Upper lobe of right lung (tissue), 1 donor: Measurements from ENCODE around the gene SURF6. TPM values are rescaled to one million over a fixed set of nuclear protein-coding genes. Genes with fewer than 3 reads are reported as not detected.

Experiments used
- ATAC-seq: fragments of 200-7000 bp; cut with Tn5 transposase; one replicate; pipeline ENCODE4 v1.9.1; 2020; ENCODE audit warnings: mild to moderate bottlenecking, moderate library complexity
- DNase-seq: peaks from one replicate; pipeline ENCODE4 v3.0.0-alpha.2; 2020
- H3K27ac ChIP-seq: fragments of 200-600 bp; one replicate; pipeline ENCODE4 v1.8.0; 2022
- H3K27me3 ChIP-seq: fragments of 200-600 bp; one replicate; pipeline ENCODE4 v1.8.0; 2022; ENCODE audit warnings: mild to moderate bottlenecking
- H3K36me3 ChIP-seq: fragments of 200-600 bp; one replicate; pipeline ENCODE4 v1.8.0; 2022
- H3K4me1 ChIP-seq: fragments of 200-600 bp; one replicate; pipeline ENCODE4 v1.8.0; 2022
- H3K4me3 ChIP-seq: fragments of 200-600 bp; one replicate; pipeline ENCODE4 v1.8.0; 2022; ENCODE audit warnings: mild to moderate bottlenecking
- H3K9me3 ChIP-seq: fragments of 200-600 bp; one replicate; pipeline ENCODE4 v1.8.0; 2022
- intact Hi-C: fragments of 100-400 bp; cut with DNase I; formaldehyde crosslinking; loops from one replicate; pipeline ENCODE4 v1.11.0; 2022
- total RNA-seq: library from RNA; stranded (reverse); fragmentation: NEBNext Ultra II Directional; extraction: Animal tissue kit (Norgen Biotek cat#: 25700); gene quantifications from one replicate; pipeline ENCODE4 v1.2.1, GENCODE V29; 2021
- TF ChIP-seq, protein P1 (sequence below): fragments of 200-600 bp; IDR thresholded peaks from one replicate; pipeline ENCODE4 v1.8.0; 2022; ENCODE audit warnings: antibody characterized with exemption
- donor health status: DM: no; HTN: yes; CAD: no; lungs with severe emphysema.

The SURF6 gene
- total RNA-seq, 1 donor from 2014 or later: 15.9 TPM

GRCh38 chr9:133370685-133371084 lies 34.7 kb upstream of the SURF6 start:
- peaks cover 66% of the 10 kb centered on the region for H3K4me1 ChIP-seq
- peak overlapping the region; percentile 55 for H3K27ac ChIP-seq
- intact Hi-C loops: no loop called here
- no peaks in the 10 kb centered on the region for H3K27me3 ChIP-seq
- H3K9me3 ChIP-seq: no peaks in the 10 kb centered on the region
- H3K36me3 ChIP-seq: peaks cover 31% of the 10 kb centered on the region
- no peak overlapping the region for H3K4me3 ChIP-seq
- TF ChIP-seq, protein P1, sequence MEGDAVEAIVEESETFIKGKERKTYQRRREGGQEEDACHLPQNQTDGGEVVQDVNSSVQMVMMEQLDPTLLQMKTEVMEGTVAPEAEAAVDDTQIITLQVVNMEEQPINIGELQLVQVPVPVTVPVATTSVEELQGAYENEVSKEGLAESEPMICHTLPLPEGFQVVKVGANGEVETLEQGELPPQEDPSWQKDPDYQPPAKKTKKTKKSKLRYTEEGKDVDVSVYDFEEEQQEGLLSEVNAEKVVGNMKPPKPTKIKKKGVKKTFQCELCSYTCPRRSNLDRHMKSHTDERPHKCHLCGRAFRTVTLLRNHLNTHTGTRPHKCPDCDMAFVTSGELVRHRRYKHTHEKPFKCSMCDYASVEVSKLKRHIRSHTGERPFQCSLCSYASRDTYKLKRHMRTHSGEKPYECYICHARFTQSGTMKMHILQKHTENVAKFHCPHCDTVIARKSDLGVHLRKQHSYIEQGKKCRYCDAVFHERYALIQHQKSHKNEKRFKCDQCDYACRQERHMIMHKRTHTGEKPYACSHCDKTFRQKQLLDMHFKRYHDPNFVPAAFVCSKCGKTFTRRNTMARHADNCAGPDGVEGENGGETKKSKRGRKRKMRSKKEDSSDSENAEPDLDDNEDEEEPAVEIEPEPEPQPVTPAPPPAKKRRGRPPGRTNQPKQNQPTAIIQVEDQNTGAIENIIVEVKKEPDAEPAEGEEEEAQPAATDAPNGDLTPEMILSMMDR: no peak
- DNase-seq (no peak), ATAC-seq (no peak)

GRCh38 chr9:133369933-133370332 lies 33.9 kb upstream of the SURF6 start:
- H3K36me3 ChIP-seq: peaks cover 39% of the 10 kb centered on the region
- H3K27ac ChIP-seq: peak overlapping the region; percentile 55
- DNase-seq (no peak), ATAC-seq (peak; percentile 21)
- no peaks in the 10 kb centered on the region for H3K9me3 ChIP-seq
- no peaks in the 10 kb centered on the region for H3K27me3 ChIP-seq
- TF ChIP-seq, protein P1: no peak
- peaks cover 66% of the 10 kb centered on the region for H3K4me1 ChIP-seq
- intact Hi-C loops: no loop called here
- no peak overlapping the region for H3K4me3 ChIP-seq

DNA sequence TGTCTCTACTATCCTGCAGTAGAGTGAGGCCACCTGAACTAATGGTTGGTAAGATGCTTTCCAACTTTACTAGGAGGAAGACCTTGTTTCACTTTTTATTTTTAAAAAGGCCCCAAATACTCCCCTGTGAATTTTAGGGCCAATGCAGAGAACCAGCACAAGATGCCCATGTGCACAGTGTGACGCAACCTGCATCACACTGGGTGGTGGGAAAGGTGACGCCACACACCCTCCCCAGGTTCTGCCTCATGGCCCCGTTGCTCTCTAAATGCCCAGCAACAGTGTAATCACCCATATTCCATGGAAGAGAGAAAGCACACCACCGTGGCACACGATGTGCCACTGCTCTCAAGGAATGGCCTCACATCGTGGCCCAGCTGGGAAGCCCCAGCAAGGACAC lies 33.4 kb upstream of the SURF6 start:
- intact Hi-C loops: no loop called here
- TF ChIP-seq, protein P1: no peak
- Histone ChIP-seq H3K4me1 (peaks cover 63% of the 10 kb centered on the region), H3K36me3 (peaks cover 44% of the 10 kb centered on the region), H3K27me3 (no peaks in the 10 kb centered on the region), H3K4me3 (no peak overlapping the region), H3K9me3 (no peaks in the 10 kb centered on the region), H3K27ac (peak overlapping the region; percentile 55)
- DNase-seq (no peak), ATAC-seq (no peak)

- ATAC-seq (no peak), DNase-seq (no peak)
- Histone ChIP-seq H3K4me3 (no peak overlapping the region), H3K27ac (no peak overlapping the region), H3K27me3 (no peaks in the 10 kb centered on the region), H3K9me3 (no peaks in the 10 kb centered on the region), H3K4me1 (peaks cover 55% of the 10 kb centered on the region), H3K36me3 (peaks cover 55% of the 10 kb centered on the region)
- TF ChIP-seq, protein P1: no peak
- intact Hi-C loops: no loop called here
These were observed 32.4 kb upstream of the SURF6 start for GRCh38 chr9:133368249-133368881.

DNA sequence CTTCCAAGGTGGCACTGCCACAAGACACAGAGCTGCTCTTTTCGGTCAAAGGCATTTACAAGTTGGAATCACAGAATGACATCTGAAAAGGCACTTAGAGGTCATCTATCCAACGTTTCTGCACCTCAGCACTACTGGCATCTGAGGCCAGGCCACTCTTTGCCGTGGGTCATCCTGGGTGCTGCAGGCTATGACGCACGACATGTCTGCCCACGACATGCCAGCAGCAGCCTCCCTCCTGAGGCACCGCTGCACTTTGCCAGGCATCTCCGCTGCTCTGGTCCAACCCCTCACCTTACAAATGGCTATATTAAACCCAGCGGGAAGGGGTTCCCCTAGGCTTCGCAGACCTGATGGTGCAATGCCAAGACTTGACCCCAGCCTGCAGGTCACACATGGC lies 31.8 kb upstream of the SURF6 start:
- peaks cover 60% of the 10 kb centered on the region for H3K36me3 ChIP-seq
- no peak overlapping the region for H3K4me3 ChIP-seq
- H3K9me3 ChIP-seq: no peaks in the 10 kb centered on the region
- ATAC-seq (no peak), DNase-seq (no peak)
- peaks cover 50% of the 10 kb centered on the region for H3K4me1 ChIP-seq
- TF ChIP-seq, protein P1: no peak
- H3K27ac ChIP-seq: no peak overlapping the region
- no peaks in the 10 kb centered on the region for H3K27me3 ChIP-seq
- intact Hi-C loops: no loop called here

GRCh38 chr9:133367221-133367620 lies 31.2 kb upstream of the SURF6 start:
- DNase-seq: no peak
- H3K27ac ChIP-seq: no peak overlapping the region
- intact Hi-C loops: no loop called here
- ATAC-seq: no peak
- H3K36me3 ChIP-seq: peaks cover 66% of the 10 kb centered on the region
- peaks cover 44% of the 10 kb centered on the region for H3K4me1 ChIP-seq
- H3K9me3 ChIP-seq: no peaks in the 10 kb centered on the region
- H3K27me3 ChIP-seq: no peaks in the 10 kb centered on the region
- no peak overlapping the region for H3K4me3 ChIP-seq
- TF ChIP-seq, protein P1: no peak
